Endothelial cell of umbilical vein (primary cell): ENCODE data around the gene CST9L.

Experiments used
- CTCF ChIP-seq, 2 donors: IDR thresholded peaks; 1 replicate in 1 of 2; 2 replicates in 1 of 2; pipeline ENCODE4 v1.5.1; 2011; ENCODE audit warnings: low read length in 2 of 2, mild to moderate bottlenecking in 2 of 2, moderate library complexity in 2 of 2, control low read depth in 1 of 2, inconsistent platforms in 1 of 2, low read depth in 1 of 2; ENCODE audit not compliant: insufficient read depth in 1 of 2; ENCODE audit errors: extremely low read depth in 1 of 2
- EZH2 ChIP-seq: IDR thresholded peaks from 2 replicates; pipeline ENCODE4 v1.6.1; 2012; ENCODE audit warnings: borderline replicate concordance, low read depth, mild to moderate bottlenecking, moderate library complexity, low read length, inconsistent platforms; ENCODE audit not compliant: severe bottlenecking
- JUN ChIP-seq: IDR thresholded peaks from 2 replicates; pipeline ENCODE4 v1.6.1; 2011; ENCODE audit warnings: borderline replicate concordance, low read depth; ENCODE audit not compliant: insufficient read length, insufficient read depth
- POLR2A ChIP-seq: IDR thresholded peaks from 2 replicates; pipeline ENCODE4 v1.6.1; 2012; ENCODE audit warnings: low read depth, mild to moderate bottlenecking, control low read depth, low read length
- POLR2AphosphoS5 ChIP-seq: IDR thresholded peaks from 2 replicates; pipeline ENCODE4 v1.6.1; 2012; ENCODE audit warnings: low read depth, mild to moderate bottlenecking, control low read depth, low read length, moderate library complexity; ENCODE audit not compliant: insufficient read depth
- TF ChIP-seq, protein P1 (sequence below): IDR thresholded peaks from 2 replicates; pipeline ENCODE4 v1.6.1; 2011; ENCODE audit not compliant: insufficient read depth, insufficient read length

- no peak for TF ChIP-seq POLR2A
- no peak for TF ChIP-seq CTCF (IDR thresholded peaks at IDR 0.05; ENCODE audit: extremely low read depth in 1 of 2, insufficient read depth in 1 of 2, low read depth in 1 of 2, low read length in 2 of 2)
- TF ChIP-seq JUN: no peak
- no peak for TF ChIP-seq EZH2
- TF ChIP-seq, protein P1, sequence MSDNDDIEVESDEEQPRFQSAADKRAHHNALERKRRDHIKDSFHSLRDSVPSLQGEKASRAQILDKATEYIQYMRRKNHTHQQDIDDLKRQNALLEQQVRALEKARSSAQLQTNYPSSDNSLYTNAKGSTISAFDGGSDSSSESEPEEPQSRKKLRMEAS: no peak
- no peak for TF ChIP-seq POLR2AphosphoS5
Observed at GRCh38 chr20:23534801-23535593, 33.3 kb downstream of the CST9L start.
